Psoas muscle (tissue), 8 donors: Measurements from ENCODE around the gene CDH10. TPM values are rescaled to one million over a fixed set of nuclear protein-coding genes. Genes with fewer than 3 reads are reported as not detected.

Source experiments
- ATAC-seq, 4 donors: fragments of 200-7000 bp; cut with Tn5 transposase; one replicate each; pipeline ENCODE4 v1.9.1; 2020; ENCODE audit warnings: moderate library complexity in 3 of 4, mild to moderate bottlenecking in 2 of 4
- DNase-seq, 2 donors: peaks; one replicate each; pipeline ENCODE4 v3.0.0-alpha.2; 2020
- H3K27ac ChIP-seq: fragments of 200-600 bp; one replicate; pipeline ENCODE4 v1.8.0; 2022
- H3K27me3 ChIP-seq, 3 donors: fragments of 200-600 bp in 1 of 3; one replicate each; pipeline versions ENCODE4 v1.6.1 to v1.8.0; 2013 to 2022; ENCODE audit warnings: low read length in 2 of 3, mild to moderate bottlenecking in 2 of 3, moderate library complexity in 1 of 3; ENCODE audit not compliant: insufficient read depth in 3 of 3
- H3K36me3 ChIP-seq, 2 donors: fragments of 200-600 bp in 1 of 2; one replicate each; pipeline versions ENCODE4 v1.6.1 to v1.8.0; 2013 to 2022; ENCODE audit warnings: low read depth in 1 of 2, mild to moderate bottlenecking in 1 of 2, moderate library complexity in 1 of 2; ENCODE audit not compliant: insufficient read depth in 1 of 2
- H3K4me1 ChIP-seq: fragments of 200-600 bp; one replicate; pipeline ENCODE4 v1.8.0; 2022
- H3K4me3 ChIP-seq: fragments of 200-600 bp; one replicate; pipeline ENCODE4 v1.8.0; 2022; ENCODE audit warnings: mild to moderate bottlenecking
- H3K9me3 ChIP-seq: fragments of 200-600 bp; one replicate; pipeline ENCODE4 v1.8.0; 2022
- WGBS, 3 donors: extraction: QIAGEN DNeasy Blood & Tissue Kit; methylation state at CpG; one replicate each; pipeline versions ENCODE4 v1.1.6 to v1.1.7; 2013; 5-methylcytosine and 5-hydroxymethylcytosine counted together
- intact Hi-C, 2 donors: fragments of 100-400 bp; cut with DNase I; formaldehyde crosslinking; loops; one replicate each; pipeline versions ENCODE4 v1.11.0 to v1.14.2; 2022
- polyA plus RNA-seq, 3 donors: library from polyadenylated mRNA; stranded (reverse); fragments of 200-250 nt; gene quantifications; one replicate each; pipeline ENCODE4 v1.2.3, GENCODE V29; 2013
- total RNA-seq, 4 donors: library from RNA; stranded (reverse); fragmentation: NEBNext Ultra II Directional in 2 of 4; extraction: Animal tissue kit (Norgen Biotek cat#: 25700) in 2 of 4; gene quantifications; one replicate each; pipeline versions ENCODE4 v1.2.1 to v1.2.4, GENCODE V29; 2021 to 2023
- TF ChIP-seq, protein P1 (sequence below): fragments of 200-600 bp; IDR thresholded peaks from one replicate; pipeline ENCODE4 v1.8.0; 2022; ENCODE audit warnings: antibody characterized with exemption
- donor health status: healthy with polysubstance abuse.
- donor health status: DM: no; HTN: no; CAD: no; lungs with moderate emphysema.
- donor health status: Bipolar disorder and iron deficiency.
- donor health status: healthy.
- donor health status: DM: yes; HTN: yes; CAD: no.
- donor health status: DM: no; HTN: no; CAD: no.
- donor health status: DM: no; HTN: no; CAD: no.
- donor health status: DM: yes; HTN: yes; CAD: no.

The CDH10 gene
- total and polyA plus RNA-seq, 7 donors = 0.03 TPM; not detected in 6

DNA sequence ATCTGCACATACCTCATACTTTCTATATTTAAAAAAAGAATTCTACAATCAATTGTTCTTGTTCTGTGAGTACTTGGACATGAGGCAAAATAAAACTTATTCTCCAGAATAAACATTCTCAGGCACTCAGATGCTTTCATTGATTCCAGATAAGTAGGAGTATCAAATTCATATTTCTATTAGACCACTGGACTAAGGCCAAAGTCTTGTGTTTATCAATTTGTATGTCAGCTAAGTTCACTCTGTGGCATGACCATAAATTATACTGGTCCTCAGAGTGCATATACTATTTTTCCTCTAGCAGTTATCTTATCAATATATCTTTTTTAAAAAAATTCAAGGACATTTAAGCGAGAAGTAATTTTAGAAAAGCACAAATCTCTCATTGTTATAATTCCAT is 28.2 kb downstream of the CDH10 start:
- intact Hi-C loops = no loop called here
- no peak overlapping the region for H3K4me3 ChIP-seq
- WGBS, 3 donors = 85 to 88% (median 88%) methylated on average over 1 of the region's 1 CpG

DNA sequence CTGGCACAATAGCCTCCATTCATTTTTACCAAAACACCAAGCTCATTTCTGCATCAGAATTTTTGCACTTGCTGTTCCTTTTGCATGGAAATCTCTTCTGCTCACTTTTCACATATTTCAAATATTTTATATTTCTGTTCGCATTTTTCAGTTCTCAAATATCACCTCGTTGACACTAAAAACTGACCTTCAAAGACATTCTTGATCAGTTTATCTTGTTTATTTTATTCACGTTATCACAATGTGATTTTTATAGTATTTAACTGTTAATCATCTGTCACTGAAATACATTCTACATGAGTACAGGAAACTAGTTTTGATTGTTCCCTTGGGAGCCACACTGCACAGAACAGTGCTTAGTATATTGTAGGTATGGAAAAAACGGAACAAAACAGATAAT is 29.6 kb downstream of the CDH10 start:
- WGBS, 3 donors = 29 to 37% (median 35%) methylated on average over 4 of the region's 4 CpGs
- Histone ChIP-seq H3K27ac (no peak overlapping the region), H3K36me3 (no peaks in the 10 kb centered on the region), H3K9me3 (no peaks in the 10 kb centered on the region), H3K4me3 (no peak overlapping the region), H3K27me3 (no peaks in the 10 kb centered on the region), H3K4me1 (no peaks in the 10 kb centered on the region)
- DNase-seq = no peak
- no peak for ATAC-seq
- intact Hi-C loops = no loop called here
- TF ChIP-seq, protein P1, sequence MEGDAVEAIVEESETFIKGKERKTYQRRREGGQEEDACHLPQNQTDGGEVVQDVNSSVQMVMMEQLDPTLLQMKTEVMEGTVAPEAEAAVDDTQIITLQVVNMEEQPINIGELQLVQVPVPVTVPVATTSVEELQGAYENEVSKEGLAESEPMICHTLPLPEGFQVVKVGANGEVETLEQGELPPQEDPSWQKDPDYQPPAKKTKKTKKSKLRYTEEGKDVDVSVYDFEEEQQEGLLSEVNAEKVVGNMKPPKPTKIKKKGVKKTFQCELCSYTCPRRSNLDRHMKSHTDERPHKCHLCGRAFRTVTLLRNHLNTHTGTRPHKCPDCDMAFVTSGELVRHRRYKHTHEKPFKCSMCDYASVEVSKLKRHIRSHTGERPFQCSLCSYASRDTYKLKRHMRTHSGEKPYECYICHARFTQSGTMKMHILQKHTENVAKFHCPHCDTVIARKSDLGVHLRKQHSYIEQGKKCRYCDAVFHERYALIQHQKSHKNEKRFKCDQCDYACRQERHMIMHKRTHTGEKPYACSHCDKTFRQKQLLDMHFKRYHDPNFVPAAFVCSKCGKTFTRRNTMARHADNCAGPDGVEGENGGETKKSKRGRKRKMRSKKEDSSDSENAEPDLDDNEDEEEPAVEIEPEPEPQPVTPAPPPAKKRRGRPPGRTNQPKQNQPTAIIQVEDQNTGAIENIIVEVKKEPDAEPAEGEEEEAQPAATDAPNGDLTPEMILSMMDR = no peak

More for the DNA sequence above, 28.2 kb downstream of the CDH10 start:
- TF ChIP-seq, protein P1 = no peak
- ATAC-seq (no peak), DNase-seq (no peak)
- no peak overlapping the region for H3K27ac ChIP-seq
- H3K4me1 ChIP-seq = no peaks in the 10 kb centered on the region
- H3K27me3 ChIP-seq = no peaks in the 10 kb centered on the region
- no peaks in the 10 kb centered on the region for H3K9me3 ChIP-seq
- H3K36me3 ChIP-seq = no peaks in the 10 kb centered on the region

DNA sequence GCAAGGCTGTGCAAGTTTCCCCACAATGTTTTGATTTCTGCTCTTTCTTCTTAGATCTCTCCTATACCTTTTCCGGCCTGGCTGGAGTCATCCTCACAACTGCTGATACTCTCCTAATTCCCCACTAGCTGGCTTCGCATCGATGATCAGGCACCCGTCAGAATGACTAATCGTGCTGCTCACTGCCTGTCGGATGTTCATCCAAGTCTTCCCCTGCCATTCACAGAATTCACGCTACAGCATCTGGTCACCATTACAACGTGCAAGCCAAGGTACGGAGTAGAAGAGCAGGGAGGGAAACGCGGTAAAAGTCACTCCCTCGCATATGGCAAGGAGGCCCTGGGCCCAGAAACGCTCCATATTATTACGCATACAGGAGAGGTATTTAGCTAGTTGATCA is 35.1 kb downstream of the CDH10 start:
- WGBS, 3 donors = 92 to 95% (median 94%) methylated on average over 14 of the region's 14 CpGs
- no peak overlapping the region for H3K27ac ChIP-seq
- ATAC-seq (no peak), DNase-seq (no peak)
- H3K27me3 ChIP-seq = no peaks in the 10 kb centered on the region
- no peaks in the 10 kb centered on the region for H3K36me3 ChIP-seq
- TF ChIP-seq, protein P1 = no peak
- H3K4me3 ChIP-seq = no peak overlapping the region
- intact Hi-C loops = no loop called here
- H3K4me1 ChIP-seq = no peaks in the 10 kb centered on the region
- no peaks in the 10 kb centered on the region for H3K9me3 ChIP-seq

DNA sequence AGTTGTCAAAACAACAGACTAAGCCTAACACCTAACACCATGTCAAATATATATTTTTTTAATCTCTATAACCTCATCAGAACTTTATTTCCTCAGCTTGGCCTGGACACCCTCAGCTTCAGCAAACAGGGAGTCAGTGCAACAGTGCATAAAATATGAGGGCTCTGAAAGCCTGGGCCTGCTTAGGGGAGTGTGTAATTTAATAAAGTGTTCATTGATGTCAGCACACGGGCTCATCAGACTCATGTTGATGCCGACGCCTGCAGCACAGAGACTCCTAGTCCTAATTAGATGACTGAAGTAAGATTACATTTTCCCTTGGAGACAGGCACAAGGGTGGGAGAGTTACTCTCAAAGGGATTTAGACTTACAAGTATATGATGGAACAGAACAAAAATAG is 37.8 kb downstream of the CDH10 start:
- no peaks in the 10 kb centered on the region for H3K4me1 ChIP-seq
- intact Hi-C loops = no loop called here
- 49 to 51% (median 50%) methylated on average over 3 of the region's 3 CpGs for WGBS, 3 donors
- TF ChIP-seq, protein P1 = no peak
- DNase-seq = no peak
- no peak overlapping the region for H3K4me3 ChIP-seq
- no peak for ATAC-seq
- no peaks in the 10 kb centered on the region for H3K27me3 ChIP-seq
- no peak overlapping the region for H3K27ac ChIP-seq
- no peaks in the 10 kb centered on the region for H3K9me3 ChIP-seq
- no peaks in the 10 kb centered on the region for H3K36me3 ChIP-seq

DNA sequence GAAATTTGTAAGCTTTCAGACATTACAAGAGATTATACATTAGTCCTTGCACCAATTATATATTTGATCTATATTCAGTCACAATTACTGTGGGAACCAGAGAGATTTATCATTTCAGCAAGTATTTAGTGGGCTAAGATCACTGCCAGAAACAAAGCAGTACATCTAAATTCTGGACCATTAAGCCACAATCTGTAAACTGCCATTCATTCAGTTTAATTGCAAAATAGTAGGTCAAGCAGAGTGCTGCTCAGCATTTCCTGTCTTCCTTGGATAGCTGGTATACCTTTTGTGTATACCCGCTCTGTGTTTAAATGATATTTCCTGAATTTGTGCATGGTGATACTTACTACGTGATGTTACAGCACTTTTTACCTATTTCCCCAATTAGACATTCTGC is 42.6 kb downstream of the CDH10 start:
- ATAC-seq = no peak
- Histone ChIP-seq H3K27ac (no peak overlapping the region), H3K36me3 (no peaks in the 10 kb centered on the region), H3K4me1 (no peaks in the 10 kb centered on the region), H3K4me3 (no peak overlapping the region), H3K9me3 (no peaks in the 10 kb centered on the region), H3K27me3 (no peaks in the 10 kb centered on the region)
- WGBS, 3 donors = 49 to 81% (median 76%) methylated on average over 2 of the region's 2 CpGs
- no peak for DNase-seq
- intact Hi-C loops = no loop called here
- TF ChIP-seq, protein P1 = no peak
